Parietal lobe (tissue), 1 donor: ENCODE measurements around the gene ARHGAP8. TPM values are rescaled to one million over a fixed set of nuclear protein-coding genes. Genes with fewer than 3 reads are reported as not detected.

Source experiments
- total RNA-seq: library from RNA; depleted of rRNA; stranded (reverse); fragments of >200 nt; gene quantifications from one replicate; pipeline ENCODE4 v1.2.3, GENCODE V29; 2014

The ARHGAP8 gene
- 4.7 TPM for total RNA-seq

DNA sequence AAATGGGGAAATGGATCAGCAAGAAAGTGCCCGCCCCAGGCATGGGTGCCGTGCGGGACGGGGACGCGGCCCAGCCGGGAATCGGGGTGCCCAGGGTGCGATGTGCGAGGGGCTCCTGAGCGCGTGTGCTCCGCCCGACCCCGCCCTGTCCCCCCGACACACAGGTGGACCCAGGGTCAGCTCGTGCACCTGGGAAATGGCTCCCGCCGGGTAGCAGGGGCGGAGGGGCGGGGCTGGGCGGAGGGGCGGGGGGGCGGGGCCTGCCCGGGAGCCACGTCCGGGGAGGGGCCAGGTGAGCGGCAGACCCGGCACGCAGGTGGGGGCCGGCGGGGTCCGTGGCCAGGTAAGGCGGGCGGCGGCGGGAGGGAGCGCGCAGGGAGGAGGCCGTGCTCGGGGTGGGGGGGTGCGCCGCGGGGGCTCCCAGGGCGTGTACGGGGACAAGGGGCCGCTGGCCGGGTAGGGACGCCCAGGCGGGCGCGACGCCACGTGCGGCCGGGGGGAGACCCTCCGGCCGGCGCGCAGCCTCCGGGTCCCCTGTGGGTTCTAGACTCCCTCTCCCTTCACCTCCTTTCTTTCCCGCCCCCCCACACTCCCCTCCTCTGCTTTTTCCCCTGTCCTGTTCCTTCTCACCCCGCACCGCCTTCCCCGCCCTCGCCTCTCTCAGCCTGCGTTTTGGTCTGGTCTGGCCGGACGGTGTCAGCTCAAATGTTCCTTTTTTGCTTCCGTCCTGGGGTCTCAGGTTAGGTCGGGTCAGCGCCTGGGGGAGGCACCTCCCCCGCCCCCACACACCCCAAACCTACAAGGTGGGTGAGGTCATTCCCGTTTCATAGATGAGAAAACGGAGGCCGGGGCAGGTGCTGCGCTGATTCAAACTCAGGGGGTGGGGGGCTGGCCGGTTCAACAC is at the start of gene ARHGAP8:
ARHGAP8 (plus strand) TSS at position 291 of the 904 bp plus-strand sequence. CDS start 33,953 bp downstream, outside the sequence.

Other genes with a start within 250 kb of the ARHGAP8 start
- 18.2 TPM for gene PRR5, start 50.4 kb upstream of the ARHGAP8 start, total RNA-seq